T-helper 1 cell (primary cell): ENCODE data around the gene UBE2D2.

Experiments
- DNase-seq, 5 donors: peaks; one replicate each; pipeline ENCODE4 v3.0.0-alpha.2; 2012 to 2020

Gene UBE2D2

GRCh38 chr5:139660923-139661814 is 100.0 kb downstream of the UBE2D2 start:
- no peak for DNase-seq

GRCh38 chr5:139662617-139663016 is 101.5 kb downstream of the UBE2D2 start:
- DNase-seq, result no peak

DNA sequence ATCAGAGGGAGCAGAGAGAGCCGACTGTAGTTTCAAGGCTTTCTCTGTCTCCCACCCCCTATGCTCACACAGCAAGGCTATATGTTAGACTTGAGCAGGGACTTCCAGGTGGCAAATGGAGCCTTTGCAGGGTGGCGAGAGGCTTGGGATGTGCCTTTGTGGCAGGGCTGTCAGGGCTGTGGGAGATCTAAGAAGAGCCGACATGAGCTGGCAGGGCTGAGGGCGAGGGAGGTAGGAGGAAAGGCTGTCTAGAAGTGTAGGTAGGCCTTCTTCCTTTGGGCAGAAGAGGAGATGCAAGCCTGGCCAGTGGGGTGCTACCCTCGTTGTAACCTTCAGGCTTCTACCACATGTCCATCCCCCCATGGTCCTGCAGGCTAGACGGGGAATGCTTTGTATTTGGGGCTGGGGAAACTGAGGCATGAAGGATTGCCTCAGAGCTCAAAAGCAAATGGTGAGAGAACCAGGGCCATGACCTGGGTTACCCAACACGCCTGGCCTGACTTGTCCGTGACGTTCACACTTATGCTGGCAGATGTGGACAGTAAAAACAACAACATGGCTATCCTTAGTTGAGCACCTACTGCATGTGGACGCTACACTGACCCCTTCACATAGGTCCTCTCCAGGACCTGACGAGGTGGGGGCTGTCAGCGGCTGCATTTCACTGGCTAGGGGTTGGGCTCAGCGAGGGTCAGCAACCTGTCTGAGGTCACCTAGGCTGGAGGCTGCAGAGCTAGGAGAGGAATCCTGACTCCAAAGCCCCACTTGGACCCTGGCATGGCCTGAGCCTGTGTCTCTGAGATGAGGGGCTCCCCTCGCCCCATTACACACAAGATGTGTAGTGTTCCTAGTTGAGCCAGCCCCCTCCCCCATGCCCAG is 102.3 kb downstream of the UBE2D2 start:
- no peak for DNase-seq

DNA sequence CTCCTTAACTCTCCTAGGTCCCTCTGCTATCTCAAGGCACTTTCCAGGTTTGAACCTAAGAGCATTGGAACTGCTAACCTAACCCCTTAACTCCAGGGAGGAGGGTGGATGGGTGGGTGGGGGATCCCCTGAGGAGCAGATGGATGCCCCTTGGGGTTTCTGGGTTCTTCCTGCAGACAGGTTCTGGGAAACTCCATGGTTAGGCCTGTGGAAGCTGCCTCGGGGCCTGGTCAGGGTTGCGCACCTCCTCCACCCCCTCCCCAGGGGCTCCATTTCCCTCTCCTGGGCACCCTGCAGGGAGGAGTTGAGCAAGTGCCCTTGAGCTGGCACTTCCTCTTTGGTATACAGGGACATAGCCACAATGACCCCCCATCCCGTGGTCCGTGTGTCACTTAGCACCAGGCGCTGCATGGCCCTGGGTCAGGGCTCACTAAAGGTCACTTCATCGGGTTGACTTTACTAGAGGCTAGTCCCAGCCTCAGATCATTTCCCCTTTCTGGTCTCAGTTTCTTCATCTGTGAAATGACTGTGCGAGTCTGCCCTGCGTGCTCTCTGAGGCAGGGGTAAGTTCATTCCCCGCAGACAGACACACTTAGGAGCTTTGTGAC is 103.1 kb downstream of the UBE2D2 start:
- DNase-seq, result no peak

DNA sequence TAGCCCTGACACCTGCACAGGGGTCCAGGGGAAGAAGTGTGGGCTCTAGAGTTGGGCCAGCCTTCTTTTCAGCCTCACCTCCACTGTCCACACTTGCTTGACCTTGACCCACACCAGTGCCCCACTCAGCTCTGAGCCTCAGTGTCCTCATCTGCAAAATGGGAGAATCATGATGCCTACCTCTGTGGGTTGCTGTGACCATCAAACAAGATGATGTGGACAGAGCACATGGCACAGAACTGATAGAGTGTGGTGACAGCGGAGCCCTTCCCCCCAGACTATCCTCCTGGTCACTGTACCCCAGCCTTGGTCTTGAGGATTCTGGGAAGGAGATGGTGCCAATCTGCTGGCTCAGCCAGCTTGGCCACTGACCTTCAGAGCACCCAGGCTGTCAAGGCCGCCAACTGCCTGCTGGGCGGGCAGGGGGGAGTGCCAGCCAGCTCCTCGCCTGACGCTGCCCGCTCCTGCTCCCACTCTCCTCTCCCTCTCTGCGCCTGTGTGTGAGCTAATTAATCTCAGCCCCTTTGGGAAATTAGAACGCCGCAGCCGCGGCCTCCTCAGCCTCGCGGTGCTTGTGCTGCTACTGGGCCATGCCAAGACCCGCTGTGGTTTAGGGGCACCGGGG is 103.7 kb downstream of the UBE2D2 start:
- no peak for DNase-seq

GRCh38 chr5:139665626-139666025 is 104.5 kb downstream of the UBE2D2 start:
- no peak for DNase-seq

DNA sequence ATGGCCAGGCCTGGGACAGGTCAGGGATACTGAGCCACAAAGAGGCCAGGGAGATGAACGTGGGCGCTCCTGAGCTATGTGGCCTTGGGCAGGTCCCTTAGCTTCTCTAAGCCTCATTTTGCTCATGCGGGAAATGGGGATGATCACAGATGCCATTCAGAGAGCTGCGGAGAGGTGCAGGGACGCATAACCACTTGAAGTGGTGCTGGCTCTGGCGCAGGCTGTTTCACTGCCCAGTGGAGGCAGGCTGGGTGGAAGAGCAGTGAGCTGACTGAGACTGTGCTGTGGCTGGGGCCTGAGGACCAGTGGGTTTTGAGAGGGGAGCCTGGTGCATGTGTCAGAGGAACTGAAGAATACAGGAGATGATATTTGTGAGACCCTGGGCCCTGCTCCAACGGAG is 105.4 kb downstream of the UBE2D2 start:
- DNase-seq, result no peak

- peak in 1 of 5 donors; percentile 35 for DNase-seq
These were observed 106.0 kb downstream of the UBE2D2 start for GRCh38 chr5:139667001-139667729.

- DNase-seq, result no peak
These were observed 106.6 kb downstream of the UBE2D2 start for GRCh38 chr5:139667730-139668063.

DNA sequence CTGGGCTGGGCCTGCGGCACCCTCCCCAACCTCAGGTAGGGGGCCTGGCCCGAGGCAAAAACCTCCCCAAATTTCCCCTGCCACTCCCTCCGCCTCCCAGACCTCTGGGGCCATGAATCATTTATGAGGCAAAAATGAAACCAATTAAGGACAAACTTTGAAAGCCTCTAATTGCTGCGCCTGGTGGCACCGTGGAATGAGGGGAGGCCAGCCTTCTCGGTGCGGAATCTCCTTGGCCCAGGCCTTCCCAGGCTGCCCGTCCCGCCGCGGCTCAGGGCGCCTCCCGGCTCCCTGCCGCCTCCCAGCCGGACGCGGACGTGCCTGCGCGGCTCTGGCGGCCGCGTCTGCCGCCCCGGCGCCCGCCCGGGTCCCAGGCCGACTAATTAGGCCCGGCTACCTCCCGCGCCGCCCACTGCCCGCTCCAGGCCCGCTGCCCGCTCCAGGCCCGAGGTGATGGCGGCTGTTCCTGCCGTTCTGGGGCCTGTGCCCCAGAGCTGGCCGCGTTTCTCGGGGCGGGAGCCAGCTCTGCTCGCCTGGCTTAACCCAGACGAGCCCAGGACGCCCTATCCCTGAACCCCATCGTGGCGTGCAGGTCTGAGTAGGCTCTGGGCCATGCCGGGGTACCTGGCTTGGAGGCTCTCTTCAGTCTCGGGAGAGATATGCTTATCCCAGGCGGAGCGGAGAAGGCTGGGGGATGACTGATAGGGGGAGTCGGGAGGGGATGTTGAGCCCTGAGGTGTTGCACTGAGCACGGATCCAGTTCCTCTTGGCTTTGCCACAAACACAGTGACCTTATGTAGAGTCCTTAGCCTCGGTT is 107.1 kb downstream of the UBE2D2 start:
- DNase-seq, result peak in 2 of 5 donors; percentile 17 to 24

GRCh38 chr5:139668924-139669661 is 108.0 kb downstream of the UBE2D2 start:
- DNase-seq, result no peak

DNA sequence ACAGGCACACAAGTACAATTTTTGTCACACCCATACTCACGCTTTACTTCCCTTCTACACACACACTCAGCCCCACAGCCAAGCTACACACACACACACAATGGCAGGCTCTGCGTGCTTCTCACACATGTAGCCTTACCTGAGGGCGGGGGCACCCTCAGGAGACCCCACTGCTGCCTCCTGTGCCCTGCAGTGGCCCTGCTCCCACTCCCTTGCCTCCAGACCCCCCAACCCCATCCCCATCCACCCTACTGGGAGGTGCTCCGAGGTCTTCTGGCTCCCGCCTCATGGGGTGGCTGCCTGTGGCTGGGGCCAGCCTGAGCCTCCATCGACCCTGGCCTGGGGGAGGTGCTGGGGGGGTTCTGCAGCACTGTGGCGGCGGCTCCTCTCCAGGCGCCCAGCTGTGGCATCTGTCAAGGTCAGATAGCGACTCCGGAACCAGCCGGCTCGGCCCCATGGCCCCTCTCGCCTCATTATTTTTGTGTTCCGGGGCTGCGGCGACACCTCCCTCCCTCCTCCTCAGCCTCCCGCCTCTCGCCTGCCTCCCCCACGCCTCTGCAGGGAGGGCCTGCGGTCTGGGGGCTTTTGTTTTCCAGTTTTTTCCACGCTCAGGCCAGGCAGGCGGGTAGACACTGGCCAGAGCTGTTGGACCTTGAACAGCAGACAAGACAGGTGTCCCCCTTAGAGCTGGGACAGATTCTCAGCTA is 108.7 kb downstream of the UBE2D2 start:
- no peak for DNase-seq

DNA sequence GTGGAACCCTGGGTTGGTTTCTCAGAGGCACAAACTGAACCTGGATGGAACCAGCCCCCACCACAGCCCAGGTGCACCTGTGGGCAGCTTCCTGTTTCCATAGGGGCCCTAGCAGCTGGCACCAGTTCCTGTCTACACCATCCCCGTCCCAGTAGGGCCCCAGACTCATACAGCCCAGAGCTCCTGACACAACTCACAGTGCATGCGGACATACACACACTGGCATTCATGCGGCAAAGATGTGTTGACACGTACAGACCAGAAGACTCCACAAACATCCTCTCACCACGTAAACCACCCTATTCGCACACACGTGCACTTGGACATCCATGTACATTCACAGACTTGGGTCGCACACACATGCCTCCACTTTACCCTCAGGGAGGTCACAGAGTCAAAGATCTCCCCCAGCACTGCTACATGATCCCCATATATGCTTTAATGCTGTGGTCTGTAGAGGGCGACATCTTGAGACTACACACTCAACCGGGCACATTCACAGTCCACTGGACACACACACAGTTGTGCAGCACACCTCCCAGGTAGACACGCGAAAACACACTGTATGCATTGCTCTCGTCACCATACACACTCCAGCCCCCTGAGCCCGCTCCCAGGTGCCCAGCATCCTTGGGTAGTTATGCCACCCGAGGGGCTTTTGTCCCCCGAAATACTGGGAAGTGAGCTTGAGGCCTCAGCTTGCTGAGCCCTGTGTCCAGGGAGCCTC is 109.4 kb downstream of the UBE2D2 start:
- peak in 1 of 5 donors; percentile 20 for DNase-seq

DNA sequence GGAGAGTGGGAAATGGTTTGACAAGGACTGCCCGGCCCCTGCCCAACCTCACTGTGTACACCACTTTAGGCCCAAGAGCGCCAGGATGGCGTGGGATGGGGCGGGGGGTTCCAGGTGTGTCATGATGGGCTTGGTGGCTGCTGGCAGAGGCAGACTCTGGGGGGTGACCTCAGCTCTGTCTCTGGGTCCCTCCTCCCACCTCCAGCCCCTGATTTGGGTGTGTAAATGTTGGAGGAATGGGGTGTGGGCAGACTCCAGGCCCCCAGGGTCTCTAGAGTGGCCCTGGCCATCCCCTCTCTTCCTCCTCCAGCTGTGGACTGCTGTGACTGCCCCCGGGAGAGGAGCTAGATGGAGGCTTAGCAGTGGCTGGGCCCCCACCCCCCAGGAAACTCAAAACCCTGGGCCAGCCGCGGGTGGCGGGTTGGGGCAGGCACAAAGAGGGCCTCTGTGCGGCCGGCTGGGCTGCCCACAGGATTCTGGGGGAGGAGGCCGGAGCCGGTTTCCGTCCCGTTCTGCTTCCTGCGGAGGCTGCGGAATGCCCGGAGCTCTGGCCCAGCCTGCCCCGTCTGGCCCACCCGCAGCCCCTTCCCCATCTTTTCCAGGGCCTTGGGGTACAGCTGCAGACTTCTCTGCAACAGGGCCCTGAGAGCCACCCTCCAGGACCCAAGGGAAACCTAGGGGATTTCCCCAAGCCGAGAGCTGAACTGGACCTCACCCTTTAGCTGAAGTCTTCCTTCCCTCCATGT is 110.1 kb downstream of the UBE2D2 start:
- no peak for DNase-seq

- DNase-seq, result no peak
These were observed 114.1 kb downstream of the UBE2D2 start for GRCh38 chr5:139675213-139675612.

GRCh38 chr5:139675825-139676224 is 114.7 kb downstream of the UBE2D2 start:
- DNase-seq, result no peak

- no peak for DNase-seq
These were observed 115.3 kb downstream of the UBE2D2 start for GRCh38 chr5:139676406-139676805.
